HG03575 (cell line): ENCODE measurements around the gene CPNE4.

Experiments
- ATAC-seq: cut with Tn5 transposase; IDR thresholded peaks from one replicate; pipeline ENCODE4 v1.9.1; 2021; ENCODE audit not compliant: unreplicated experiment, insufficient number of reproducible peaks, low FRiP score; ENCODE audit errors: extremely low read depth

The CPNE4 gene

GRCh38 chr3:132022914-132023313 lies 11.9 kb downstream of the CPNE4 start:
- no peak for ATAC-seq

DNA sequence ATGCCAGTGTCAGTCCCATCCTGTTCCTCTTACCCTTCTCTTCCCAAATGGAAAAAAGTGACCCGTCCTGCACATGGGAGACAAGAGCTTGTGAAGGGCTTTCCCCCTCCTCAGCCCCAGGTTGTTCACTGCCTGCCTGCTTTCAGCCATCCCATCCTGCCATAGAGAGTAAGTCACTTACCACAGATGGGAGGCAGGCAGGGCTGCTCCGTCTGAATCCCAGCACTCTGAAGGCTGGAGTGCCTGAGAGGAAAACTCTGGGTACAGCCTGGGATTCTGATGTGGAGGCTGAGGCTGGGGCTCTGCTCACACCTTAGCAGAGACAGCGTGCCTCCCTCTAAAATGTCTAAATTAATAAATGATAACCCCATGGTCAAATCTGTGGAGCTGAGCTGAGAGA lies 14.8 kb downstream of the CPNE4 start:
- ATAC-seq = no peak

GRCh38 chr3:132017137-132017536 lies 17.7 kb downstream of the CPNE4 start:
- ATAC-seq = no peak

DNA sequence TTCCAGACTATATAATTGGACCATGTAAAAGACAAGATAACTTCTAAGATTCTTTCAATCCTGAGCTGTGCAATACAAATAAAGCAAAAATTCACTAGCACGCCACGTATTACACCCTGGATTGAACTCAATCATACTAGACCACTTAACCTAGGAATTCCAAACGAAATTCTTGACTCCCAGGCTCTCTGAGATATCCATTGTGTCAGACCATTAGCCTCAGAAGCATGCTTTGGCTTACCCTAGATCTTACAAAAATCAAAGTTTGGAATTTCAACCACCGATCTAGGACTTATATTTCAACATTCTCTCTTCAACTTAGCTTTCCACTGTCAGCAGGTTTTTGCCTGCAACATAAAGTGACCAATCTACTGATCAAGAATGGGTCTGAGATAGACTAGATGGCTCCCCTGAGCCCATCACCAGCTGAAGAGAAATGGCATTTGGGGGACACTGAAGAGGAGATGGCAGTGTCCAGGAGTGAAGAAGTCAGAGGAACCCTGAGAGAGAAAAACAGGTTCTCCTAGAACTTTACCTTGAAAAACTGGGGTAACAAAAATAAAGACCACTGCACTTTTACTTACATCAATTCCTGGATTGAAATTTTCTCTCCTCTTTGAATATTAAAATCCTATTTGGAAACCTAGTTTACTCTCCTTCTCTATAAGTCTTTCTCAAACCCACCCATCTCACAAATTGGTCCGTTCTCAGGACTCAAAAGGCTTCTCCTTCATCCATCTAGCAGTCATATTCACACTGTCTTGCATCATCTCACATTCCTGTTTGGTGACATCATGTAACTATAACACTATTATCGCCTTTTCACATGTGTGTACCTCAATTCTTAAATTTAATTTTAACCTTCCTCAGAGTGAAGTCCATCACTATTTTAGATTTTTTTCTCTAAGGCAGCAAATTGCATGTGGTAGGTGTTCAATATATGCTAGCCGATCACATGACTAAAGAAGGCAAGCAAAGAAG lies 18.5 kb downstream of the CPNE4 start:
- no peak for ATAC-seq

DNA sequence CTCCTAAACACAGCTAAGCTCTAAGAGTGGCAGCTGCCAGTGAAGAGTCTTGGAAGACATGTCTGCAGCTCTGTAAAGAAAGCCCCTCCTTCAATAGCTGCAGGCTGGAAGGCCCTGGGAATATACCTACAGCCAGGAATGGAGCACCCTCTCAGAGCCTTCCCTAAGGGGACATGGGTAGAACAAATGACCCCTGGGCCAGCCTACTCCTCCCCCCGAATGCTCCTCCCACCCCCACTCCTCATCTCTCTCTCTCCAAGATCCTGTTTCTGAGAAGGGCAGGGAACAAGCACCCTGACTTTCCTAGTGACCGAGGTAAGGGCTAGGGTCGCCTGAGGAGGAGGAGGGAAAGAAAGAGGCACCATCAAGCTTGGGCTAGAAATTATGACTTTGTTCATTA lies 20.7 kb downstream of the CPNE4 start:
- ATAC-seq = no peak

- ATAC-seq = no peak
Measured at GRCh38 chr3:132009241-132009640, 25.6 kb downstream of the CPNE4 start.

DNA sequence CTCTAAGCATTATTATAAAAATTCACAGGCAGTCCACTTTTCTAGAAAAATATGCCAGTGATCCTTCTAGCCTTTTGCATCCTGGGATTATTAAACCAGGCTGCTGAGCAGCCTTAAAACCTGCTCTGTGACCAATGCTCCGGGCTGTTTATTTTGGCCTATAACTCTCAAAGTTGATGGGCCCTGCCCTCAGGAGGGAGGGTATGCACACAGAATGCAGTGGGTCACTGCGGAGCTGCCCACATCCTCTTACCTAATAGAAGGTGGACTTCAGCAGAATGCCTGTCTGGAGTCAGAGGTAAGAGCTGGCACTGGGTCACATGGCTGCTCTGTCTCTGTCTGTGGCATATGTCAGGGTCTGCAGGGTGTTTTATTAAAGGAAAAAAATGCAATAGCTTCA lies 26.0 kb downstream of the CPNE4 start:
- ATAC-seq = no peak

DNA sequence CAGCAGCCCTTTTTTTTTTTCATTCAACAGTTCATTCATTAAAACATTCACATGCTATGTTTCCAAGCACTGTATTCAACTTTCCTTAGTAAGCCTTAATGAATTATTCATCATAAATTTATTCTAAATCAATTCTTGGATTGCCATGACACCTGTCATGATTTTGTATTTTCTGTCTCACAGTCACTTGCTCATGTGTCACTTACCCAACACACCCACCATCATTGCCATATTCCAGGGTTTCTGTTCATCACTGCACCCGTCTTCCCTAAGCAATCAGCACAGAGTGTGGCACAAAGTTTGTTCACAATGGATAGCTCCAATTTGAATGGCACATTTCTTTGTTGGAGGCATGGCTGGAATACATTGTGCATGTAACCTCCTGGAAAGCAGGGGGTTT lies 27.2 kb downstream of the CPNE4 start:
- ATAC-seq = no peak

- ATAC-seq = no peak
Measured at GRCh38 chr3:132006605-132007204, 28.1 kb downstream of the CPNE4 start.

DNA sequence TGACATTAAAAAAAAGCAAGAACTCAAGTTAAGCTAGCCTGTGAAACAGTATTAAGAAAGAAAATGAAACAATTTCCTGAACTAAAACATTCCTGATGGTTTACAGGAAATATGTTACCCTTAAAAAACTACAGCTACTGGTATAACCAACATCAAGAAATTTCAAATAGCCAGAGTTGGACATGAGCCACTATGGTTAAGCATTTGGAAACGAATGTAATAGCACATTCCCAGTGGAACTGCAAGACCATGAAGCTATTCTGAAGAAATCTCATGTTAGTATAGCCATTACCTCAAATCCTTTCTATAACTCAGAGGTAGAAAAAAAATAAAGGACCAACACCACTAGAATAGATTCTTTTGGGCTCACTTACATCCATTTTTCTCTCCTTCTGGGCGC lies 30.2 kb downstream of the CPNE4 start:
- no peak for ATAC-seq

- no peak for ATAC-seq
Measured at GRCh38 chr3:132003685-132004084, 31.1 kb downstream of the CPNE4 start.

GRCh38 chr3:132001999-132002398 lies 32.8 kb downstream of the CPNE4 start:
- ATAC-seq = no peak

DNA sequence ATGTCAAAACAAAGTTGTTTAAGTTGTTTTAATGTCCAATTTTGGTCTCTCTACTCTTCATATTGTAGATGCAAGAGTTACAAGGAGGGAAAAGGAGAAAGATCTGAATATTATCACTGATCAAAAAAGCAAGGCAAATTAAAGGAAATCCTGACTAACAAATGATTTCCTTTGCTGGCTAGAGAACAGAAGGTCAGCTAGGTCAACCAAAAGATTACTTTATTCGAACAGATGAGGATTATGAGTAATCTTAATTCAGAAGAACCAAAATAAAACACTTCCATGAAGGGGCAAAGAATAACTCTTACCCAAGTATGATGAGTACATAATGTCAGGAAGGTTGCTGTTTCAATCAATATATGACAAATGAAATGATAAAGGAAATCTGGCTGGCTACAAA lies 33.8 kb downstream of the CPNE4 start:
- ATAC-seq = no peak

GRCh38 chr3:131998027-131998426 lies 36.8 kb downstream of the CPNE4 start:
- no peak for ATAC-seq

DNA sequence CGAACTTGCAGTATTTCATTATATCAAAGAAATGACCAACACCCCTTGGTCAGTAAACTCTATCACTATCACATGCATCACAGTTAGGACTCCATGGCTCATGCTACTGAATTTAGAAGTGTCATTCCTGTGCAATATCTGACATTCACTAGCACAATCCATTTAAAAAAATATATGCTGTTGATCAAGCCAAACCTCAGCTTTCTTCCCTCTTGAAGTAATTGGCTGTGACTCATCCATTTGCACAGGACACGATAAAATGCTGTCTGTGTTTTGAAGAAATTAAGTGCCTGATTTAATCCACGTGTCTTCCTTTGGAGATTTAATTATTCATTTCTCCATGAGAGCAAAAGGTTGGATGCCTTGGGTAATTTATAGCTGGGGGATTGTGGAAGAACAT lies 38.9 kb downstream of the CPNE4 start:
- no peak for ATAC-seq

DNA sequence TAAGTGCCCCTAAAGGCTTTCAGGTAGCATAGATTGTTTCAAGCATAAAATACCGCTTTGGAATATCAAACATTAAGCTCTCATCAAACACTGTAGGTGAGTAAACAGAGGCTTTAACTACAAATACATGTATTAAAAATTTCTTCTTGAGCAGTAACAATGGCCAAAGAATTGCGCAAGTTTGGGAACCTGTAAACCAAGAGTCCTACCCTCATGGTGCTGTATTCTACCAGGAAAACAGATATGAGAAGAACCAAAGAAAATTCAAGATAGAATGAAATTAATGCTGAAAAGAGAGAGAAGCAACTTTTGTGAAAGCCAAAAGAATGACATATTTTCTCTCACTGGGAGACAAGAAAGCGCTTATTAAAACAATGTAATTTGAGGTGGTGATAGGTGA lies 45.5 kb downstream of the CPNE4 start:
- ATAC-seq = no peak

DNA sequence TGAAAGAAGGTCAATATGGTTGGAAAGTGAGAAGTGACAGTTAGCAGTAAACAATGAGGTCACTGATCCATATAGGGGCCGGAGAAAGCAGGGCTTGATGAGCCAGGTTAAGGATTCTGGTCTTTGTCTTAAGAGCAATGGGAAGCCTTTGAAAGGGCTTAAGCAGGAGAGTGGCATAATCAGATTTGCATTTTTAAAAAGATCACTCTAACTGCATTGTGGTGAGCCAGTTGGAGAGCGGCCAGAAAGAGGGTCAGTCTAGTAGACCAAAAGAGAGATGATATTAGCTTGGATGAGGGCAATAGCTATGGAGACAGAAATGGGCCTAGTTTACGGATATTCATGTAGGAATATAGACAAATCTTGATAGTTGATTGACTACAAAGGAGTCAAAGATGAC lies 46.6 kb downstream of the CPNE4 start:
- no peak for ATAC-seq

DNA sequence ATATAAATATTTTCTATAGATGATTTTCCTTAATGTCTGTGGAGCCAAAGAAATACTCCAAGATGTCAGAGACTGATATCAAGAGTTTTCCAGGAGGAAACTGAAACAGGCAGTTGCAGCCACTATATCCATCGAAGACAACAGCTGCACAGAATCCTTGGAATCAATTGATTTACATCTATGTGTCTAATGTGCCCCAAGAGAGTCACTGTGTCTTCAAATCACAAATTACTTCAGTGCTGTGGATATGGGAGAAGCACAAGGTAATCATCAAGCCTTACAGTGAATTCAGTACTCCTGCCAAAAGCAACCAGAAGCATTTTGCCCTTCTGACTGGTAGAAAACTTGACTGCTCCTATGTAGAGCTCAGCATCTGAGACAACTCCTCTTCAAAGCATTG lies 51.1 kb downstream of the CPNE4 start:
- ATAC-seq = no peak

DNA sequence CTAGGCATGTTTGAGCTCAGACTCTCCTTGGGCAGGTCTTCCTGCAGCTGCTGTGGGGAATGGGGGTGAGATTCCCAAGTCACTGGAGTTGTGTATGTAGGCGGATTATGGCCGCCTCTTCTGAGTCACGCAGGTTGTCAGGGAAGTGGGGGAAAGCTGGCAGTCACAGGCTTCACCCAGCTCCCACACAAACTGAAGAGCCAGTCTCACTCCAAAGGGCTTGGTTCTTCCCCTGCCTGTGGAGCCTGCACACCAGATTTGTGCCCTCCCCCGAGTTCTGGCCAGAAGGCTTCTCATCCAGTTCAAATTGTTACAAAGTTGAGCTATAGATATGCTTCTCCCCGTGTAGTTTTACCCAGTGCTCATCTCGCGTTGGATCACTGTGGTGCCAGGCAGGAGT lies 53.5 kb downstream of the CPNE4 start:
- ATAC-seq = no peak

GRCh38 chr3:131976448-131976847 lies 58.4 kb downstream of the CPNE4 start:
- ATAC-seq = no peak
